Spleen (tissue), 11 donors: Measurements from ENCODE around the gene CCNE1. TPM values are rescaled to one million over a fixed set of nuclear protein-coding genes. Genes with fewer than 3 reads are reported as not detected.
"Not testable (repeated sequence)": the region's sequence is repeated elsewhere in the genome, so short reads cannot be mapped to it uniquely, and the experiment has no call there.

Experiments
- DNase-seq: peaks from one replicate; pipeline ENCODE4 v3.0.0-alpha.2; 2020
- H3K27ac ChIP-seq, 8 donors: fragments of 200-600 bp; sonication (generic) in 7 of 8; 1 replicate in 4 of 8; 2 replicates in 4 of 8; pipeline versions ENCODE4 v1.5.0 to v1.8.0; 2016 to 2021; ENCODE audit warnings: inconsistent platforms in 4 of 8, mild to moderate bottlenecking in 4 of 8, moderate library complexity in 1 of 8
- H3K27me3 ChIP-seq, 7 donors: fragments of 200-600 bp; sonication (generic) in 6 of 7; replicated peaks in 1 of 7; 1 replicate in 4 of 7; 2 replicates in 3 of 7; pipeline versions ENCODE4 v1.5.0 to v1.8.0; 2016 to 2021; ENCODE audit warnings: inconsistent platforms in 3 of 7, mild to moderate bottlenecking in 1 of 7
- H3K36me3 ChIP-seq, 6 donors: fragments of 200-600 bp; sonication (generic) in 5 of 6; 1 replicate in 4 of 6; 2 replicates in 2 of 6; pipeline versions ENCODE4 v1.5.0 to v1.8.0; 2016 to 2021; ENCODE audit warnings: inconsistent platforms in 2 of 6
- H3K4me1 ChIP-seq, 6 donors: fragments of 200-600 bp; sonication (generic) in 5 of 6; 1 replicate in 3 of 6; 2 replicates in 3 of 6; pipeline versions ENCODE4 v1.5.0 to v1.8.0; 2016 to 2021; ENCODE audit warnings: inconsistent platforms in 3 of 6
- H3K4me3 ChIP-seq, 8 donors: fragments of 200-600 bp; sonication (generic) in 7 of 8; 1 replicate in 4 of 8; 2 replicates in 4 of 8; pipeline versions ENCODE4 v1.5.0 to v1.8.0; 2016 to 2021; ENCODE audit warnings: inconsistent platforms in 4 of 8, mild to moderate bottlenecking in 4 of 8, moderate library complexity in 2 of 8
- H3K9me3 ChIP-seq, 8 donors: fragments of 200-600 bp; sonication (generic) in 7 of 8; 1 replicate in 4 of 8; 2 replicates in 4 of 8; pipeline versions ENCODE4 v1.5.0 to v1.8.0; 2016 to 2021; ENCODE audit warnings: inconsistent platforms in 4 of 8
- CTCF ChIP-seq, 11 experiments: fragments of 200-600 bp in 7 of 11; fragments of 450-650 bp in 4 of 11; sonication (generic) in 4 of 11; IDR thresholded peaks in 8 of 11; conservative IDR thresholded peaks in 3 of 11; 1 replicate in 7 of 11; 2 replicates in 4 of 11; pipeline versions ENCODE4 v1.4.0 to v1.8.0; 2016 to 2021; ENCODE audit warnings: antibody characterized with exemption in 11 of 11, inconsistent platforms in 4 of 11, mild to moderate bottlenecking in 1 of 11
- POLR2A ChIP-seq, 3 donors: fragments of 450-650 bp; IDR thresholded peaks; one replicate each; pipeline ENCODE4 v1.5.1; 2017; ENCODE audit warnings: antibody characterized with exemption in 3 of 3, mild to moderate bottlenecking in 1 of 3
- POLR2AphosphoS5 ChIP-seq, 3 donors: sonication (generic); formaldehyde crosslinking; IDR thresholded peaks; one replicate each; pipeline ENCODE4 v1.5.1; 2017; ENCODE audit warnings: antibody characterized with exemption in 3 of 3
- WGBS, 5 donors: extraction: QIAGEN DNeasy Blood & Tissue Kit in 3 of 5; methylation state at CpG; one replicate each; pipeline versions ENCODE4 v1.1.5 to v1.1.7; 2013 to 2018; 5-methylcytosine and 5-hydroxymethylcytosine counted together
- intact Hi-C: fragments of 100-400 bp; cut with DNase I; formaldehyde crosslinking; loops from one replicate; pipeline ENCODE4 v1.15.0; 2023; ENCODE audit warnings: low total_unique reads
- polyA plus RNA-seq, 3 donors: library from polyadenylated mRNA; stranded (reverse); fragments of 200-250 nt; gene quantifications; one replicate each; pipeline ENCODE4 v1.2.1, GENCODE V29; 2013
- total RNA-seq, 7 donors: library from RNA; depleted of rRNA in 3 of 7; stranded (reverse); fragments of >200 nt in 3 of 7; fragmentation: NEBNext Ultra II Directional in 4 of 7; extraction: Animal tissue kit (Norgen Biotek cat#: 25700) in 4 of 7; gene quantifications; one replicate each; pipeline versions ENCODE4 v1.1.0 to v1.2.1, GENCODE V29; 2016 to 2021
- donor health status: healthy with polysubstance abuse.
- donor health status: DM: no; HTN: no; CAD: no; lungs with moderate emphysema.
- donor health status: DM: no; HTN: no; CAD: no.
- donor health status: Bipolar disorder and iron deficiency.
- donor health status: healthy.
- donor health status: DM: no; HTN: no; CAD: no.
- donor health status: DM: yes; HTN: yes; CAD: no.

The CCNE1 gene
- total and polyA plus RNA-seq, 10 donors, result 2.3 to 4.8 (median 3.9) TPM

GRCh38 chr19:29800100-29800825, 11.5 kb upstream of the CCNE1 start:
- H3K9me3 ChIP-seq, result no peaks in the 10 kb centered on the region
- intact Hi-C loops, result no loop called here

GRCh38 chr19:29803951-29804350, 7.8 kb upstream of the CCNE1 start:
- H3K27me3 ChIP-seq, intact Hi-C loops, DNase-seq, H3K4me3 ChIP-seq, H3K4me1 ChIP-seq, H3K36me3 ChIP-seq, H3K9me3 ChIP-seq, H3K27ac ChIP-seq: not testable (repeated sequence)
- whole genome bisulfite sequencing, 5 donors, result 91 to 96% (median 94%) methylated on average over 13 of the region's 13 CpGs

More at GRCh38 chr19:29800100-29800825, 11.5 kb upstream of the CCNE1 start:
- no peak overlapping the region for H3K27ac ChIP-seq
- H3K4me1 ChIP-seq, result no peaks in the 10 kb centered on the region
- H3K4me3 ChIP-seq, result no peak overlapping the region
- peak; percentile 29 for DNase-seq
- H3K27me3 ChIP-seq, result peaks cover 0 to 8% (median 0%) of the 10 kb centered on the region in 7 donors
- no peaks in the 10 kb centered on the region for H3K36me3 ChIP-seq
- no peak for TF ChIP-seq POLR2AphosphoS5 (IDR thresholded peaks at IDR 0.05)
- 77 to 88% (median 84%) methylated on average over 12 of the region's 12 CpGs for WGBS, 5 donors

- TF ChIP-seq POLR2A (IDR thresholded peaks at IDR 0.05), result no peak
- TF ChIP-seq CTCF (IDR thresholded peaks at IDR 0.05 in 8 of 11, conservative IDR thresholded peaks at IDR 0.05 in 3 of 11), result no peak
- TF ChIP-seq POLR2AphosphoS5 (IDR thresholded peaks at IDR 0.05), result no peak
- Histone ChIP-seq H3K27me3 (no peaks in the 10 kb centered on the region), H3K4me1 (no peaks in the 10 kb centered on the region), H3K4me3 (no peak overlapping the region), H3K27ac (no peak overlapping the region), H3K36me3 (no peaks in the 10 kb centered on the region), H3K9me3 (no peaks in the 10 kb centered on the region)
- WGBS, 5 donors, result 38 to 65% (median 50%) methylated on average over 3 of the region's 3 CpGs
- DNase-seq, result no peak
- intact Hi-C loops, result no loop called here
Measured at GRCh38 chr19:29804493-29804892, 7.3 kb upstream of the CCNE1 start.

- Histone ChIP-seq H3K36me3 (no peaks in the 10 kb centered on the region), H3K4me3 (no peak overlapping the region), H3K27me3 (no peaks in the 10 kb centered on the region), H3K27ac (no peak overlapping the region), H3K9me3 (no peaks in the 10 kb centered on the region), H3K4me1 (peaks cover 0 to under 1% (median 0%) of the 10 kb centered on the region in 6 donors)
- no peak for TF ChIP-seq POLR2A (IDR thresholded peaks at IDR 0.05)
- TF ChIP-seq POLR2AphosphoS5 (IDR thresholded peaks at IDR 0.05), result no peak
- no peak for TF ChIP-seq CTCF (IDR thresholded peaks at IDR 0.05 in 8 of 11, conservative IDR thresholded peaks at IDR 0.05 in 3 of 11)
- DNase-seq, result peak; percentile 46
- 82 to 91% (median 86%) methylated on average over 15 to 18 of the region's 18 CpGs for WGBS, 5 donors
- intact Hi-C loops, result no loop called here
Measured at GRCh38 chr19:29805031-29805965, 6.5 kb upstream of the CCNE1 start.
